Psoas muscle (tissue), 8 donors: ENCODE data around the gene LAMA5. TPM values are rescaled to one million over a fixed set of nuclear protein-coding genes. Genes with fewer than 3 reads are reported as not detected.

Experiments
- ATAC-seq, 4 donors: fragments of 200-7000 bp; cut with Tn5 transposase; one replicate each; pipeline ENCODE4 v1.9.1; 2020; ENCODE audit warnings: moderate library complexity in 3 of 4, mild to moderate bottlenecking in 2 of 4
- DNase-seq, 2 donors: peaks; one replicate each; pipeline ENCODE4 v3.0.0-alpha.2; 2020
- H3K27ac ChIP-seq: fragments of 200-600 bp; one replicate; pipeline ENCODE4 v1.8.0; 2022
- H3K27me3 ChIP-seq, 3 donors: fragments of 200-600 bp in 1 of 3; one replicate each; pipeline versions ENCODE4 v1.6.1 to v1.8.0; 2013 to 2022; ENCODE audit warnings: low read length in 2 of 3, mild to moderate bottlenecking in 2 of 3, moderate library complexity in 1 of 3; ENCODE audit not compliant: insufficient read depth in 3 of 3
- H3K36me3 ChIP-seq, 2 donors: fragments of 200-600 bp in 1 of 2; one replicate each; pipeline versions ENCODE4 v1.6.1 to v1.8.0; 2013 to 2022; ENCODE audit warnings: low read depth in 1 of 2, mild to moderate bottlenecking in 1 of 2, moderate library complexity in 1 of 2; ENCODE audit not compliant: insufficient read depth in 1 of 2
- H3K4me1 ChIP-seq: fragments of 200-600 bp; one replicate; pipeline ENCODE4 v1.8.0; 2022
- H3K4me3 ChIP-seq: fragments of 200-600 bp; one replicate; pipeline ENCODE4 v1.8.0; 2022; ENCODE audit warnings: mild to moderate bottlenecking
- H3K9me3 ChIP-seq: fragments of 200-600 bp; one replicate; pipeline ENCODE4 v1.8.0; 2022
- WGBS, 3 donors: extraction: QIAGEN DNeasy Blood & Tissue Kit; methylation state at CpG; one replicate each; pipeline versions ENCODE4 v1.1.6 to v1.1.7; 2013; 5-methylcytosine and 5-hydroxymethylcytosine counted together
- intact Hi-C, 2 donors: fragments of 100-400 bp; cut with DNase I; formaldehyde crosslinking; loops; one replicate each; pipeline versions ENCODE4 v1.11.0 to v1.14.2; 2022
- polyA plus RNA-seq, 3 donors: library from polyadenylated mRNA; stranded (reverse); fragments of 200-250 nt; gene quantifications; one replicate each; pipeline ENCODE4 v1.2.3, GENCODE V29; 2013
- total RNA-seq, 4 donors: library from RNA; stranded (reverse); fragmentation: NEBNext Ultra II Directional in 2 of 4; extraction: Animal tissue kit (Norgen Biotek cat#: 25700) in 2 of 4; gene quantifications; one replicate each; pipeline versions ENCODE4 v1.2.1 to v1.2.4, GENCODE V29; 2021 to 2023
- TF ChIP-seq, protein P1 (sequence below): fragments of 200-600 bp; IDR thresholded peaks from one replicate; pipeline ENCODE4 v1.8.0; 2022; ENCODE audit warnings: antibody characterized with exemption
- donor health status: healthy with polysubstance abuse.
- donor health status: DM: no; HTN: no; CAD: no; lungs with moderate emphysema.
- donor health status: Bipolar disorder and iron deficiency.
- donor health status: healthy.
- donor health status: DM: yes; HTN: yes; CAD: no.
- donor health status: DM: no; HTN: no; CAD: no.
- donor health status: DM: no; HTN: no; CAD: no.
- donor health status: DM: yes; HTN: yes; CAD: no.

The LAMA5 gene
- total and polyA plus RNA-seq, 7 donors: 14.4 to 74.6 (median 34.2) TPM

DNA sequence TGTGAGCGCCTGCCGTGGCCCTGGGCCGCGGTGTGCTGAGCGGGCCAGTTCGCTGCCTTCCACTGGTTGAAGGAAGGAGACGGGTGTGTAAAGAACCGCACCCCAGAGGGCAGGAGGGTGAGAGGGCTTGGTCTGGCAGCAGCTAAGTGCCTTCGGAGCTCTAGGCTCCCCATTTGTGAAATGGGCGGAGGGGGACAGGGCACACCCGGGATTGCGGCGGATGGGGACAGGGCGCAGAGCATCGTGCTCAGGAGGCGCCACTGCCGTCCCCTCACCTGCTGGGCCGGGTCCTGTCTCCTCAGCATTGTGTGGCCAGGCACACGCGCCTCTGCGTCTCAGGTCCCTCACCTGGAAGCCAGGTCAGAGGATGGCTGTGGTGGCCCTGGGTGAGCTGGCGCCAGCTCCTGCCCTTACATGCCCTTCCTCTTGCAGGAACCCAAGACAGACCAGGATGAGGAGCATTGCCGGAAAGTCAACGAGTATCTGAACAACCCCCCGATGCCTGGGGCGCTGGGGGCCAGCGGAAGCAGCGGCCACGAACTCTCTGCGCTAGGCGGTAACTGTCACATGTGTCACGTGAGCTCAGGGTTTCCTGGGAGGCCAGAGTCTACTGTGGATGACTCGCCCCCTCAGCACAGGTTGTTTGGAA lies 61.2 kb downstream of the LAMA5 start:
- DNase-seq: no peak
- Histone ChIP-seq H3K9me3 (no peaks in the 10 kb centered on the region), H3K4me3 (peak overlapping the region; percentile 84), H3K4me1 (peaks cover 41% of the 10 kb centered on the region), H3K27me3 (no peaks in the 10 kb centered on the region), H3K27ac (no peak overlapping the region), H3K36me3 (peaks cover 3 to 69% of the 10 kb centered on the region in 2 donors)
- no peak for ATAC-seq
- WGBS, 3 donors: 85 to 93% (median 89%) methylated on average over 33 of the region's 33 CpGs
- TF ChIP-seq, protein P1, sequence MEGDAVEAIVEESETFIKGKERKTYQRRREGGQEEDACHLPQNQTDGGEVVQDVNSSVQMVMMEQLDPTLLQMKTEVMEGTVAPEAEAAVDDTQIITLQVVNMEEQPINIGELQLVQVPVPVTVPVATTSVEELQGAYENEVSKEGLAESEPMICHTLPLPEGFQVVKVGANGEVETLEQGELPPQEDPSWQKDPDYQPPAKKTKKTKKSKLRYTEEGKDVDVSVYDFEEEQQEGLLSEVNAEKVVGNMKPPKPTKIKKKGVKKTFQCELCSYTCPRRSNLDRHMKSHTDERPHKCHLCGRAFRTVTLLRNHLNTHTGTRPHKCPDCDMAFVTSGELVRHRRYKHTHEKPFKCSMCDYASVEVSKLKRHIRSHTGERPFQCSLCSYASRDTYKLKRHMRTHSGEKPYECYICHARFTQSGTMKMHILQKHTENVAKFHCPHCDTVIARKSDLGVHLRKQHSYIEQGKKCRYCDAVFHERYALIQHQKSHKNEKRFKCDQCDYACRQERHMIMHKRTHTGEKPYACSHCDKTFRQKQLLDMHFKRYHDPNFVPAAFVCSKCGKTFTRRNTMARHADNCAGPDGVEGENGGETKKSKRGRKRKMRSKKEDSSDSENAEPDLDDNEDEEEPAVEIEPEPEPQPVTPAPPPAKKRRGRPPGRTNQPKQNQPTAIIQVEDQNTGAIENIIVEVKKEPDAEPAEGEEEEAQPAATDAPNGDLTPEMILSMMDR: no peak
- intact Hi-C loops: loop anchor here (5.0 to 10.0 kb wide), 2 partner anchors 66 to 189 kb away; no protein-coding TSS in a partner anchor

DNA sequence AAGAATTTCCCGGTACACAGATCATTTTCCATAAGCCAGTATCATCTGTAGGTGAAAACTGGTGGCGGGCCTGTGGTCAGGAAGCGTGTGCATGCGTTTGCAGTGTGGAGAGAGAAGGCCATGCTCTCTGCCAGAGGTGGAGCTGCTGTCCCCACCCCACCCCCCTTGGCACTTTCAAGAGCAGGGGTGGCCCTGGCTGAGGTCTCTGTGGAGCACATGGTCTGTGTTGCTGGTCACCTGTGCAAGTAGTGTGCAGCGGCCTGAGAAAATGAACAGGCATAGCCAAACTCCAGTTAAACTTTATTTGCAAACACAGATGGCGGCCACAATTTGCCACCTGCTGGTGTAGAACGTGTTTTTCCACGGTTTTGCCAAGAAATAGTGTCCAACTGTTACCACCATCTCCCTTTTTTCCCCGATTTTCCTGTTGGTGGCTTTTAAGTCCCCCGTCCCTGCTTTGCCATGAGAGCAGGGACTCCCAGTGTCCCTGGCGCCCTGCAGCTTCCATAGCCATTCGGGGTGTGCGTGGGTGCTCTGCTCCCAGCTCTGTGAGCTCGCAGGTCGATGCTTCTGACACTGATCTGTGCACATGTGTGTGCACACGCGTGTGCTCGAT lies 61.9 kb downstream of the LAMA5 start:
- 71 to 74% (median 72%) methylated on average over 18 of the region's 18 CpGs for WGBS, 3 donors
- ATAC-seq (no peak), DNase-seq (no peak)
- Histone ChIP-seq H3K9me3 (no peaks in the 10 kb centered on the region), H3K4me1 (peaks cover 41% of the 10 kb centered on the region), H3K36me3 (peaks cover 3 to 62% of the 10 kb centered on the region in 2 donors), H3K27me3 (no peaks in the 10 kb centered on the region), H3K4me3 (peak overlapping the region; percentile 84), H3K27ac (peak overlapping the region; percentile 99)
- TF ChIP-seq, protein P1: no peak
- intact Hi-C loops: loop anchor here (5.0 to 10.0 kb wide), 2 partner anchors 67 to 190 kb away; no protein-coding TSS in a partner anchor

DNA sequence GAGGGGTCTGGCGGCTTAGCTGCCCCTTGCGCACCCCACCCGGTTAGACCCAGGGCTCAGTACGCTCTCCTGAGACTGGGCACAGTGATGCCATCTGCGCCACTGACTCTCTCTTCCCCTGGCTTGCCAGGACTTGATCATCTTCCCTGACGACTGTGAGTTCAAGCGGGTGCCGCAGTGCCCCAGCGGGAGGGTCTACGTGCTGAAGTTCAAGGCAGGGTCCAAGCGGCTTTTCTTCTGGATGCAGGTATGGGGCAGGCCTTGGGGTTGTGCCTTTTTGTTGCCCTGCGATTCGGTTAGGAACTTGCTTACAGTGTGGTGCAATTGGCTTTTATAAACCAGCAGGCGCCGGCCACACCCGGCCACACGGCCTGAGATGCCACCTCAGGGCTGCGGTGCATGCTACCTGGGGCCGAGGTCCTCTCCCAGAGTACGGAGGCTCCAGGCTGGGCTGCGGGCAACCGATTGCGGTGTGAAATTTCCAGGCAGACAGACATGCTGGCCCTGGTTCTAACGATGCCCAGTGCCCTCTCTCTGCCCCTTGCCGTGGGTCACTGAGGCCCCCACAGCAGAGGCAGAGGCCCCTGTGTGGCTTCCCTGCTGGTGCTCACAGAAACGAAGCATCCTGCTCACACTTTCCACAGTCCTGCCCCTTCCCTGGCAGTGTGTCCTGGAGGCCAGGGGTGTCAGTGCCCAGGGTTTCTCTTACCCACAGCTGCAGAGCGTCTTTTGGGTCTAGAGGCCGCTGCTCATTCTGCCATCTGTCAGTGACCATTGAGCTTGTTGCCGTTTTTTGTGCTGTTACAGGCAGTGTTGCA lies 62.6 kb downstream of the LAMA5 start:
- intact Hi-C loops: loop anchor here (5.0 to 10.0 kb wide), 3 partner anchors 48 to 190 kb away; no protein-coding TSS in a partner anchor
- H3K4me1 ChIP-seq: peaks cover 41% of the 10 kb centered on the region
- WGBS, 3 donors: 75 to 78% (median 76%) methylated on average over 29 of the region's 29 CpGs
- H3K4me3 ChIP-seq: peak overlapping the region; percentile 84
- no peaks in the 10 kb centered on the region for H3K27me3 ChIP-seq
- DNase-seq (no peak), ATAC-seq (no peak)
- peaks cover 3 to 60% of the 10 kb centered on the region in 2 donors for H3K36me3 ChIP-seq
- peak overlapping the region; percentile 99 for H3K27ac ChIP-seq
- no peaks in the 10 kb centered on the region for H3K9me3 ChIP-seq
- TF ChIP-seq, protein P1: no peak

DNA sequence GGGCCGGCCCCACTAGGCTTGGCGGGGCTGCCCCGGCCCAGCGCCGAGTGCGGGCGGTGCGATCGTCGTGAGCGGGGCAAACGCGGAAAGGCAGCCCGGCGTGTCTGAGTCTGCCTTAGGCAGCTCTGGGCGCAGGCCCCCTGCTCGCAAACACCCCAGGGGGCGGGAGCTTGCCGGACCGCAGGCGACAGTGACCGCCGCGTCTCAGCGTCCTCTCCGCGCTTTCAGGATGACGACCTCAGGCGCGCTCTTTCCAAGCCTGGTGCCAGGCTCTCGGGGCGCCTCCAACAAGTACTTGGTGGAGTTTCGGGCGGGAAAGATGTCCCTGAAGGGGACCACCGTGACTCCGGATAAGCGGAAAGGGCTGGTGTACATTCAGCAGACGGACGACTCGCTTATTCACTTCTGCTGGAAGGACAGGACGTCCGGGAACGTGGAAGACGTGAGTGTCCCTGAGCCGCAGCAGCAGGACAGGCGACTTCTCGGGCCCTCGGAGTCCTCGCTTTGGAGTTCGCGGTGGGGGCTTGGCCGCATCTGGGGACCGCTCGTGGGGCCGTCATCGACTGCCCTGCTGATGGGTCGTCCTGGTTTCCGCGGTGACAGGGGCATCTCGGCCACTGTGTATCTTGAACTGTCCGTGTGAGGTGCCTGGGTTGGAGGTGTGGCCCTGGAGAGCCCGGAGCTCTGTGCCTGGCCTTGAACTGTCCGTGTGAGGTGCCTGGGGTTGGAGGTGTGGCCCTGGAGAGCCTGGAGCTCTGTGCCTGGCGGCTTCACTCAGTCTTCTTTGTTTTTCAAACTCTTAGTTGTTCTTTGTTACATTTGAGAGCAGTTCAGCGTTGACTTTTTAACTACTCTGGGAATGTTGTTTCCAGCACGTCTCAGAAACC lies 63.5 kb downstream of the LAMA5 start:
- DNase-seq: no peak
- H3K27ac ChIP-seq: peak overlapping the region; percentile 99
- H3K36me3 ChIP-seq: peaks cover 3 to 56% of the 10 kb centered on the region in 2 donors
- intact Hi-C loops: loop anchor here in 1 of 2 donors (5.0 to 10.0 kb wide), 2 partner anchors 49 to 191 kb away; no protein-coding TSS in a partner anchor
- H3K9me3 ChIP-seq: no peaks in the 10 kb centered on the region
- no peaks in the 10 kb centered on the region for H3K27me3 ChIP-seq
- TF ChIP-seq, protein P1: no peak
- peak overlapping the region; percentile 84 for H3K4me3 ChIP-seq
- peak in 1 of 4 donors; percentile 1 for ATAC-seq
- 3 to 4% (median 3%) methylated on average over 63 to 66 of the region's 66 CpGs for WGBS, 3 donors
- peaks cover 39% of the 10 kb centered on the region for H3K4me1 ChIP-seq
